H9 (cell line): ENCODE measurements around the gene UGT1A6. TPM values are rescaled to one million over a fixed set of nuclear protein-coding genes. Genes with fewer than 3 reads are reported as not detected.

Experiments used
- DNase-seq: peaks from one replicate; pipeline ENCODE4 v3.0.0-alpha.2; 2017
- H2AFZ ChIP-seq: one replicate; pipeline ENCODE4 v1.6.1; 2013; ENCODE audit warnings: mild to moderate bottlenecking, low read length, control low read depth, moderate library complexity
- H2AK5ac ChIP-seq: 2 replicates; pipeline ENCODE4 v1.6.1; 2013; ENCODE audit warnings: low read length, control low read depth, mixed read lengths; ENCODE audit not compliant: insufficient read length
- H2BK120ac ChIP-seq: one replicate; pipeline ENCODE4 v1.6.1; 2013; ENCODE audit warnings: low read depth, mild to moderate bottlenecking, low read length, control low read depth, inconsistent platforms; ENCODE audit not compliant: poor library complexity, severe bottlenecking
- H2BK12ac ChIP-seq: 2 replicates; pipeline ENCODE4 v1.6.1; 2013; ENCODE audit warnings: low read length, control low read depth, mixed read lengths, low read depth; ENCODE audit not compliant: insufficient read length
- H2BK15ac ChIP-seq: 2 replicates; pipeline ENCODE4 v1.6.1; 2013; ENCODE audit warnings: low read depth, low read length, control low read depth
- H2BK20ac ChIP-seq: one replicate; pipeline ENCODE4 v1.6.1; 2013; ENCODE audit warnings: low read depth, mild to moderate bottlenecking, low read length, control low read depth, inconsistent platforms; ENCODE audit not compliant: poor library complexity, severe bottlenecking
- H2BK5ac ChIP-seq: 2 replicates; pipeline ENCODE4 v1.6.1; 2013; ENCODE audit warnings: low read length, control low read depth, mixed read lengths; ENCODE audit not compliant: insufficient read length
- H3K14ac ChIP-seq: 2 replicates; pipeline ENCODE4 v1.6.1; 2013; ENCODE audit warnings: low read length, control low read depth; ENCODE audit not compliant: insufficient read depth
- H3K18ac ChIP-seq: 2 replicates; pipeline ENCODE4 v1.6.1; 2013; ENCODE audit warnings: low read depth, mild to moderate bottlenecking, mixed read lengths, low read length, control low read depth; ENCODE audit not compliant: insufficient read length
- H3K23ac ChIP-seq: 2 replicates; pipeline ENCODE4 v1.6.1; 2013; ENCODE audit warnings: low read length, control low read depth, mixed read lengths, low read depth; ENCODE audit not compliant: insufficient read length
- H3K23me2 ChIP-seq: 2 replicates; pipeline ENCODE4 v1.6.1; 2013; ENCODE audit warnings: low read depth, mild to moderate bottlenecking, mixed read lengths, low read length, control low read depth; ENCODE audit not compliant: insufficient read length, poor library complexity, severe bottlenecking
- H3K27ac ChIP-seq: 2 replicates; pipeline ENCODE4 v1.5.1; 2013; ENCODE audit warnings: low read length, control low read depth, mixed read lengths, low read depth; ENCODE audit not compliant: insufficient read length
- H3K27me3 ChIP-seq: 2 replicates; pipeline ENCODE4 v1.6.1; 2013; ENCODE audit warnings: low read length, control low read depth, inconsistent platforms; ENCODE audit not compliant: insufficient read depth
- H3K4ac ChIP-seq: 2 replicates; pipeline ENCODE4 v1.6.1; 2013; ENCODE audit warnings: low read depth, mild to moderate bottlenecking, control low read depth, inconsistent platforms, low read length, moderate library complexity
- H3K4me1 ChIP-seq: 2 replicates; pipeline ENCODE4 v1.6.1; 2013; ENCODE audit warnings: low read length, control low read depth, inconsistent platforms; ENCODE audit not compliant: insufficient read depth
- H3K4me2 ChIP-seq: 2 replicates; pipeline ENCODE4 v1.6.1; 2013; ENCODE audit warnings: low read length, control low read depth, mixed read lengths; ENCODE audit not compliant: insufficient read length, insufficient read depth
- H3K56ac ChIP-seq: 2 replicates; pipeline ENCODE4 v1.6.1; 2013; ENCODE audit warnings: low read depth, mild to moderate bottlenecking, mixed read lengths, low read length, control low read depth; ENCODE audit not compliant: insufficient read length
- H3K79me1 ChIP-seq: 2 replicates; pipeline ENCODE4 v1.6.1; 2013; ENCODE audit warnings: low read depth, mild to moderate bottlenecking, moderate library complexity, low read length, control low read depth, inconsistent platforms; ENCODE audit not compliant: insufficient read depth, poor library complexity, severe bottlenecking
- H3K79me2 ChIP-seq: 2 replicates; pipeline ENCODE4 v1.6.1; 2013; ENCODE audit warnings: low read length, control low read depth, inconsistent platforms; ENCODE audit not compliant: insufficient read depth
- H3K9ac ChIP-seq: 2 replicates; pipeline ENCODE4 v1.6.1; 2013; ENCODE audit warnings: low read length, control low read depth, mixed read lengths; ENCODE audit not compliant: insufficient read length; ENCODE audit errors: extremely low read depth
- H3K9me3 ChIP-seq: one replicate; pipeline ENCODE4 v1.6.1; 2013; ENCODE audit warnings: low read depth, low read length, inconsistent platforms; ENCODE audit not compliant: control insufficient read depth
- H3T11ph ChIP-seq: one replicate; pipeline ENCODE4 v1.6.1; 2013; ENCODE audit warnings: mild to moderate bottlenecking, low read length, control low read depth, inconsistent platforms
- H4K20me1 ChIP-seq: one replicate; pipeline ENCODE4 v1.6.1; 2013; ENCODE audit not compliant: control insufficient read depth, insufficient read length, insufficient read depth
- H4K5ac ChIP-seq: 2 replicates; pipeline ENCODE4 v1.6.1; 2013; ENCODE audit warnings: low read depth, mild to moderate bottlenecking, mixed read lengths, low read length, control low read depth; ENCODE audit not compliant: insufficient read length
- H4K8ac ChIP-seq: replicated peaks from 2 replicates; pipeline ENCODE4 v1.6.1; 2013; ENCODE audit warnings: low read length, control low read depth, mixed read lengths, low read depth; ENCODE audit not compliant: insufficient read length
- H4K91ac ChIP-seq: 2 replicates; pipeline ENCODE4 v1.6.1; 2013; ENCODE audit warnings: low read depth, mild to moderate bottlenecking, moderate library complexity, mixed read lengths, low read length, control low read depth; ENCODE audit not compliant: insufficient read length
- H3K27ac Mint-ChIP-seq, 3 experiments: 2 replicates in 2 of 3; 3 replicates in 1 of 3; pipeline ENCODE4 v1.8.0; 2020 to 2021; ENCODE audit warnings: mixed read lengths in 3 of 3, mild to moderate bottlenecking in 1 of 3, moderate library complexity in 1 of 3
- H3K27me3 Mint-ChIP-seq: 2 replicates; pipeline ENCODE4 v1.8.0; 2021; ENCODE audit warnings: low read depth, mild to moderate bottlenecking, moderate library complexity, mixed read lengths
- H3K36me3 Mint-ChIP-seq, 3 experiments: 2 replicates in 2 of 3; 3 replicates in 1 of 3; pipeline ENCODE4 v1.8.0; 2020 to 2021; ENCODE audit warnings: low read depth in 3 of 3, mixed read lengths in 3 of 3; ENCODE audit not compliant: insufficient read depth in 1 of 3
- H3K4me1 Mint-ChIP-seq, 2 experiments: 2 replicates each; pipeline ENCODE4 v1.8.0; 2020; ENCODE audit warnings: mixed read lengths in 2 of 2
- H3K4me3 Mint-ChIP-seq, 2 experiments: 2 replicates in 1 of 2; 3 replicates in 1 of 2; pipeline ENCODE4 v1.8.0; 2020 to 2021; ENCODE audit warnings: mild to moderate bottlenecking in 2 of 2, mixed read lengths in 2 of 2, moderate library complexity in 1 of 2
- H3K9me3 Mint-ChIP-seq, 2 experiments: 2 replicates in 1 of 2; 3 replicates in 1 of 2; pipeline ENCODE4 v1.8.0; 2020; ENCODE audit warnings: mild to moderate bottlenecking in 2 of 2, mixed read lengths in 2 of 2, moderate library complexity in 1 of 2
- CTCF ChIP-seq: fragments of 200-600 bp; sonication (generic); conservative IDR thresholded peaks from 3 replicates; pipeline ENCODE4 v1.8.0; 2021; ENCODE audit warnings: antibody characterized with exemption, mild to moderate bottlenecking
- WGBS: extraction: QIAGEN DNeasy Blood & Tissue Kit; methylation state at CpG from one replicate; pipeline ENCODE4 v1.1.7; 2013; ENCODE audit warnings: missing lambda C conversion rate, low lambda C conversion rate, mixed read lengths; ENCODE audit not compliant: insufficient read length; ENCODE audit errors: extremely low coverage; 5-methylcytosine and 5-hydroxymethylcytosine counted together
- total RNA-seq: library from RNA; stranded (reverse); gene quantifications from 2 replicates; pipeline ENCODE4 v1.2.1, GENCODE V29; 2021

UGT1A6 gene
- total RNA-seq, 1 experiment from 2014 or later, result not detected

GRCh38 chr2:233819884-233820773 is 127.4 kb downstream of the UGT1A6 start:
- no peaks in the 10 kb centered on the region for H3K79me2 ChIP-seq
- no peaks in the 10 kb centered on the region for H3K79me1 ChIP-seq
- no peak overlapping the region for H2AFZ ChIP-seq
- H4K8ac ChIP-seq, result no peak overlapping the region
- no peak overlapping the region for H3K4ac ChIP-seq
- peak; percentile 16 for DNase-seq
- no peak overlapping the region for H3K4me2 ChIP-seq
- no peak overlapping the region for H2BK12ac ChIP-seq
- no peak for TF ChIP-seq CTCF
- H3K27me3 ChIP-seq, result no peaks in the 10 kb centered on the region
- Mint-ChIP-seq H3K4me3 (no peak overlapping the region), H3K27ac (no peak overlapping the region), H3K36me3 (no peaks in the 10 kb centered on the region), H3K9me3 (no peaks in the 10 kb centered on the region; a peak in 1 of 5 replicates), H3K27me3 (peaks cover 1% of the 10 kb centered on the region; the same call in 1 of the 2 replicates), H3K4me1 (no peaks in the 10 kb centered on the region; a peak in 1 of 4 replicates)
- no CpG with 5 or more reads among the region's 18 CpGs for WGBS
- no peak overlapping the region for H3K27ac ChIP-seq
- no peaks in the 10 kb centered on the region for H3K9me3 ChIP-seq
- H3K4me1 ChIP-seq, result no peaks in the 10 kb centered on the region
- no peak overlapping the region for H3K56ac ChIP-seq
- H4K20me1 ChIP-seq, result no peaks in the 10 kb centered on the region
- H2BK15ac ChIP-seq, result no peak overlapping the region
- H2BK5ac ChIP-seq, result no peak overlapping the region
- no peaks in the 10 kb centered on the region for H3K23me2 ChIP-seq
- H2BK20ac ChIP-seq, result no peak overlapping the region
- no peak overlapping the region for H3T11ph ChIP-seq
- no peak overlapping the region for H2AK5ac ChIP-seq
- no peak overlapping the region for H3K9ac ChIP-seq
- no peak overlapping the region; the same call in 1 of the 2 replicates for H3K14ac ChIP-seq
- H3K18ac ChIP-seq, result no peak overlapping the region
- no peak overlapping the region for H4K5ac ChIP-seq
- H2BK120ac ChIP-seq, result no peak overlapping the region
- H4K91ac ChIP-seq, result no peak overlapping the region
- no peak overlapping the region for H3K23ac ChIP-seq
